Cortex of kidney (tissue), 1 donor: ENCODE results near the gene TOP1.

ENCODE experiments used
- DNase-seq: peaks from one replicate; lab custom pipeline; 2025; lab: John Stamatoyannopoulos, UW

TOP1 gene

DNA sequence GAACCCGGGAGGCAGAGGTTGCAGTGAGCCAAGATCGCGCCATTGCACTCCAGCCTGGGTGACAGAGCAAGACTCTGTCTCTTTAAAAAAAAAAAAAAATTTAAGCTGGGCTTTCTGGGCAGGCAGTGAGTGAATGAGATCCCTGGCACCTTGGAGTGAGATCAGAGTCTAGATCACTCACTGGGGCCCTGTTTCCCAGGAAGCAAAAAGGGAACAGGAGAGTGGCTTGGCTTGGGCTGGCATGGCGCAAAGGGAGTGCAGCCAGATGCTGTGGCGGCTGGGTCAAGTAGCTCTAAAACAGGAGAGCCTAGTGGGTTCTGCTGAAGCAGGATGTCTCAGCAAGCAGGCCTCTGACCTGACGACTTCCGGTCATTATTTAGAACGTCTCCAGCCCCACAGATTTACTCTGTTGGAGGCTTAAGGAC lies 119.2 kb downstream of the TOP1 start:
- DNase-seq: no peak

DNA sequence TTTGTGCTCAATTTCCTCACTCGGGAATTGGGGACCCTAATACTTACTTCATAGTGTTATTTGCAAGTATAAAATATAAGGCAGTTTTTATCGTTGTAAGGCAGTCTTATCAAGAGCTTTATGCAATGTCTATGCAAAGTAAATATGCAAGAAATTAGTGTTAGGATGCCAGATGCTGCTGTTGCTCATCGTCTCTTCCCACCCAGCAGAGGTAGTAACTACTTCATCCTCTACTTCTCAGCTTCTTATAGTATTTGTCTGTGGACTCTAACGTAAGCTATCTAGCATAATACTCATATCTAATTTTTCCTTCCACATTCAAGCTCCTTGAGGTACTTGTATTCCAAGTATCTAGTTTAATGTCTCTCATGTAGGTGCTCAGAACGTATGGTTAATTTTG lies 120.3 kb downstream of the TOP1 start:
- DNase-seq: no peak

GRCh38 chr20:41150664-41151063 lies 122.0 kb downstream of the TOP1 start:
- no peak for DNase-seq

- no peak for DNase-seq
Measured at GRCh38 chr20:41151134-41151869, 122.7 kb downstream of the TOP1 start.

DNA sequence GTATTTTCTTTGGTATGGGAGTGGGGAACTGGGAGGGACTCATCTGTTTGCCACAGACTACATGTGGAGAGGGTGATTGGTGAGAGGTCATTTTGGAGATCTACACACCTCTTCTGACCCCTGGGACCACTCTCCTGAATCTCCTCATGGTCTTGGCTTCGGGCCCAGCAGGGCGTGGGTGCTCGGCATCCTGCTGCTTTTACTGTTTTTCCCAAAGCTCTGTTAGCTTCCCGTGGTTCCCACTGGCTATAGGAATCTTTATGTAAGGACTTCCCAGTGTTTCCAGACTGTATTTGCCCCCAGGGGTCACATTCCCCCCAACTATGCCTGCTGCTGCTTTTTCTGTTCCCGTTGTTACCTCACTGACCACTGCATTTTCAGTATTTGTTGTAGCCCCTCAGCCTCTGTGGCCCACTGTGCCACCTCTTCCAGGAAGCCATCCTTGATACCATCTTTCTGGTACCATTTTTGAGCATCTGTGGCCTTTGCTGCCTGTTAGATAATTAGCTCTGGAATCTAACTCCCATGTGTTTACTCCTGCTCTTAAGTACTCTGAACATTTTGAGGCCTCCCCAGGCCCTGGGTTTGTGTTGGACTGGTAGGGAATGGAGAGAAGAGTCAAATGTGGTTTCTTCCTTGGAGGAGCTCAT lies 123.6 kb downstream of the TOP1 start:
- no peak for DNase-seq

- DNase-seq: no peak
Measured at GRCh38 chr20:41154436-41155176, 126.0 kb downstream of the TOP1 start.

- no peak for DNase-seq
Measured at GRCh38 chr20:41155261-41155660, 126.6 kb downstream of the TOP1 start.

GRCh38 chr20:41158082-41158625 lies 129.5 kb downstream of the TOP1 start:
- no peak for DNase-seq

- no peak for DNase-seq
Measured at GRCh38 chr20:41159547-41159946, 130.9 kb downstream of the TOP1 start.

GRCh38 chr20:41160686-41161085 lies 132.1 kb downstream of the TOP1 start:
- DNase-seq: no peak

GRCh38 chr20:41161886-41162285 lies 133.3 kb downstream of the TOP1 start:
- DNase-seq: no peak

GRCh38 chr20:41162396-41162795 lies 133.8 kb downstream of the TOP1 start:
- no peak for DNase-seq

- DNase-seq: no peak
Measured at GRCh38 chr20:41163821-41164220, 135.2 kb downstream of the TOP1 start.

- DNase-seq: no peak
Measured at GRCh38 chr20:41165001-41165882, 136.6 kb downstream of the TOP1 start.

DNA sequence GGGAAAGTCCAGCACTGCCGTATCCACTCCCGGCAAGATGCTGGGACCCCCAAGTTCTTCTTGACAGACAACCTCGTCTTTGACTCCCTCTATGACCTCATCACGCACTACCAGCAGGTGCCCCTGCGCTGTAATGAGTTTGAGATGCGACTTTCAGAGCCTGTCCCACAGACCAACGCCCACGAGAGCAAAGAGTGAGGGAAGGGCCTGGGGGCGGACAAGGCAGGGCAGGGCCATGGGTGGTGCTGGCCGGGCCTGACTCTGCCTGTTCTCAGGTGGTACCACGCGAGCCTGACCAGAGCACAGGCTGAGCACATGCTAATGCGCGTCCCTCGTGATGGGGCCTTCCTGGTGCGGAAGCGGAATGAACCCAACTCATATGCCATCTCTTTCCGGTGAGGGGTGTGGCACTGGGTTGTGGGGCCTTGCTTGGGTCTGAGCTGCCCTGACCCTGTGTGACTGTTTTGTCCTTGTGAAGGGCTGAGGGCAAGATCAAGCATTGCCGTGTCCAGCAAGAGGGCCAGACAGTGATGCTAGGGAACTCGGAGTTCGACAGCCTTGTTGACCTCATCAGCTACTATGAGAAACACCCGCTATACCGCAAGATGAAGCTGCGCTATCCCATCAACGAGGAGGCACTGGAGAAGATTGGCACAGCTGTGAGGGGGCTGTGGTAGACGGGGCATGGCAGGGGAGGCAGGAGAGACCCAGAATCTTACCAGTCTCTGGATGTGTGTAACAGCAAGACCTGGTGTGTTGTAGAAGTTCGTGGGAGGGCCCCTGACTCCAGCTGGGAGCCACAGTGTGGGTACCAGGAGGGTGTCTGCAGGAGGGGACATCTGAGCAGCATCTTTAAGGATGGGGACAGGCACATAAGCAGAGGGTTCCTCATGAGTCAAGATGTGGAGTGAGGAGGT lies 137.8 kb downstream of the TOP1 start:
- no peak for DNase-seq

GRCh38 chr20:41167118-41167470 lies 138.5 kb downstream of the TOP1 start:
- no peak for DNase-seq

DNA sequence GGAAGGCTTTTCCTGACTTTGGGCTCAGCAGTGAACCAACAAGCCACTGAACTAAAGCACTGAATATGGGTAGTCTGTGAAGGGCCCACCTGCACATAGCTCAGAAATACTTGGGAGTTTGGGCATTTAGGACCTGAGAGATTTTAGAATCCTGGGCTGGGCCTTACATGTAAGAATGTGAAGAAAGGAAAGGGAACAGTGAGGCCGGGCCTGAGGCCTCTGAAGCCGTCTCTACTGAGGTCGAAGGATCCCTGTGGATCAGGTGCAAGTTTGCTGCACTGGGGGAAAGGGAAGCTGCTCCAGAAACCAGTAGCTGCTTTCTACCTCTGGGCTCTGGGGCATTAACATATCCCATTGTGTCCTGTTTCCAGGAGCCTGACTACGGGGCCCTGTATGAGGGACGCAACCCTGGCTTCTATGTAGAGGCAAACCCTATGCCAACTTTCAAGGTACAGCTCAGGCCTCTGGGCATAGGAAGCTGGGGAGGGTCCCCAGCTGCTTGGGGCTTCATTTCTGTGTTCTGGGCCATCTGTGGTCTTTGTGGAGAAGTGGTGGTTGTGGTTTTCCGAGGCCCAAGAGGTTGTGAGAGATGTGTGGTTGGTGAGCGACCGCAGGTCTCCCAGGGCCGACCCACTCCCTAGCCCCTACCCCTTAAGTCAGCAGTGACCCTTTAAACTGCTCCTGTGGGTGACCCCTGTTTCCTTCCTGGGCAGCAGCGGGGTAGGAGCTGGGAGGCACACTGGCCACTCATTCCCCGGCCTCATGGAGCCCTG lies 139.0 kb downstream of the TOP1 start:
- no peak for DNase-seq

DNA sequence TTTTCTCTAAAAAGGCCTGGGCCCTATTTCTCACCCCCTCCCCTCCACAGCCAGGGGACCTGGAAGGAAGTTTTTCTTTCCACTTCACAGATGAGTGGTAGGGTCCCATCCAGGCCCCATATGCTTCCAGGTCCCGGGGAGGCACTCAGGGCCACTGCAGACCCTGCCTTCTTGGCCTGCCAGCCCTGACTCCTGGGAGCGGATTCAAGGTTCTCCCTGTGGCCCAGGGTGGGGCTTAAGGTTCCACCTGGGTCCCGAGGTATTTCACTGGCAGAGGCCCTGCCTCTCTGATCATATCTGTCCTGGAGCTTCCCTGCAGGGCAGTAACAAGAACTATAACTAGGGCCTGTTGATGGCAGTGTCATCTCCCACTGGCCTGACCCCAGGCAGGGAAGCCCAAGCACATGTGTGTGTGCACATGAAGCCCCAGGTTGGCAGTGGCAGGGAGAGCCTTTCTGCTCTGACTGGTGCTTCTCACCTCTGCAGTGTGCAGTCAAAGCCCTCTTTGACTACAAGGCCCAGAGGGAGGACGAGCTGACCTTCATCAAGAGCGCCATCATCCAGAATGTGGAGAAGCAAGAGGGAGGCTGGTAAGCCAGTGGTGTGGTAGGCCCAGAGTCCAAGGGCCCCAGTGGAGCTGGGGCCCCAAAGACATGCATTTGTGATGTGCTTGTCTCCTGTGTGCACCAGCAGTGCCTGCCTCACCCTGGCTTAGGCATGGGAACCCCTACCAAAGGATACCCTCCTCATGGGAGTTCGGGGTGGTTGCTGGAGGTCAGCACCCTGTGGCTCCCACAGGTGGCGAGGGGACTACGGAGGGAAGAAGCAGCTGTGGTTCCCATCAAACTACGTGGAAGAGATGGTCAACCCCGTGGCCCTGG lies 139.9 kb downstream of the TOP1 start:
- DNase-seq: no peak

- no peak for DNase-seq
Measured at GRCh38 chr20:41169162-41169690, 140.6 kb downstream of the TOP1 start.
